OCI-LY3 (cell line): ENCODE data around the gene LRP6.

Source experiments
- CTCF ChIP-seq: fragments of 200-600, 300-600 bp; sonication (generic); IDR thresholded peaks from 2 replicates; pipeline ENCODE4 v1.5.1; 2014; ENCODE audit warnings: antibody characterized with exemption, low read length, low read depth
- EZH2phosphoT487 ChIP-seq: fragments of 200-600 bp; shearing (Covaris generic); IDR thresholded peaks from 2 replicates; pipeline ENCODE4 v1.6.1; 2018; ENCODE audit warnings: antibody characterized with exemption, mixed run types, low read depth

DNA sequence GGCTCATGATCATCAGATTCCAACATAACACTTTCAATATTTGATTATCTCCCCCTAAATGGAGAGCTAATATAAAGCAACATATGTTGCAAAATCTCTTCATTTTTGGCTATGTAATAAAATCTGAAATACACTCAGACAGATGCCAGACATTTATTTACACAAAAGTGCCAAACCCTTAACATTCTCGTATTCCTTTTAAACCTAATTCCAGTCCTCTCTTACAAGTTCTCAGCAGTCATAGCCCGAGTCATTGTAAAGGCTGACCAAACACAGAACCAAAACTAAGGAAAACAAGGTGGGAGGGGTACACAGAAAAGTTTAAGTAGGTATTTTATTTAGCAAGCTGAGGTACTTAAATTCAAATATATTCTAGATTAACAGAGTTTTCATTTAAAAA is 81.4 kb downstream of the LRP6 start:
- TF ChIP-seq CTCF (no peak), EZH2phosphoT487 (no peak)
